ENCODE data around the gene PRRX1. TPM values are rescaled to one million over a fixed set of nuclear protein-coding genes. Genes with fewer than 3 reads are reported as not detected.

Gene PRRX1
- total RNA-seq (2016; rRNA removed; fragmentation: Illumina TruSeq; extraction: Trizol) = not detected in 2 replicates
- not detected in 2 replicates for total RNA-seq (2016; cell fraction: cytosol; rRNA removed; fragmentation: Illumina TruSeq; extraction: Trizol; ENCODE audit: low read depth)
- not detected in 2 replicates for total RNA-seq (2016; cell fraction: insoluble cytoplasmic fraction; rRNA removed; fragmentation: Illumina TruSeq; extraction: Trizol)
- total RNA-seq (2016; cell fraction: membrane; rRNA removed; fragmentation: Illumina TruSeq; extraction: Trizol) = not detected in 2 replicates
- total RNA-seq (2016; cell fraction: nucleus; rRNA removed; fragmentation: Illumina TruSeq; extraction: Trizol) = not detected in 2 replicates
- polyA plus RNA-seq (2011; rRNA removed) = not detected in 2 replicates
- polyA plus RNA-seq (2011; cell fraction: cytosol; rRNA removed) = not detected in 2 replicates
- not detected in 2 replicates for polyA plus RNA-seq (2011; cell fraction: nucleus; rRNA removed)
- not detected in 2 replicates for polyA plus RNA-seq (2012)
- polyA plus RNA-seq (2016; cell fraction: cytosol; fragmentation: Illumina TruSeq; extraction: Trizol; ENCODE audit: low read depth) = not detected in 2 replicates
- not detected in 2 replicates for polyA plus RNA-seq (2016; cell fraction: insoluble cytoplasmic fraction; fragmentation: Illumina TruSeq; extraction: Trizol; ENCODE audit: low read depth)
- polyA plus RNA-seq (2016; cell fraction: membrane; fragmentation: Illumina TruSeq; extraction: Trizol; ENCODE audit: low read depth) = not detected in 2 replicates
- not detected in 2 replicates for polyA plus RNA-seq (2016; cell fraction: nucleus; fragmentation: Illumina TruSeq; extraction: Trizol; ENCODE audit: insufficient read depth, low read depth)
- not detected in 2 replicates for polyA minus RNA-seq (2011; rRNA and poly(A)+ RNA removed; ENCODE audit: low replicate concordance)
- not detected in 2 replicates for polyA minus RNA-seq (2011; cell fraction: cytosol; rRNA and poly(A)+ RNA removed)
- polyA minus RNA-seq (2011; cell fraction: nucleus; rRNA and poly(A)+ RNA removed) = not detected in 2 replicates
- percentile 10 among the genes with signal in this experiment for Bru-seq, nascent RNA
- percentile 3 among the genes with signal in this experiment for BruChase-seq, experiment 1, labeled RNA remaining after a 6-hour chase
- BruChase-seq, experiment 2, labeled RNA remaining after a 2-hour chase = percentile 13 among the genes with signal in this experiment
- long read RNA-seq, experiment 1 = 0 reads
- long read RNA-seq, experiment 2 = 0 reads

- no TSS peak for BruUV-seq (replicated peaks)
- TF ChIP-seq SMAD1 (CRISPR knock-in tag; IDR thresholded peaks at IDR 0.05; ENCODE audit: borderline replicate concordance, low read depth) = no peak
- no peak for TF ChIP-seq IRF9 (CRISPR knock-in tag; IDR thresholded peaks at IDR 0.05; ENCODE audit: borderline replicate concordance)
- no peak for TF ChIP-seq ZMYM3 (CRISPR knock-in tag; IDR thresholded peaks at IDR 0.05)
- no peak for TF ChIP-seq SP4 (CRISPR knock-in tag; IDR thresholded peaks at IDR 0.05)
- TF ChIP-seq MBNL3 (CRISPR knock-in tag; conservative IDR thresholded peaks at IDR 0.05) = no peak
- no peak for TF ChIP-seq ZNF740 (CRISPR knock-in tag; IDR thresholded peaks at IDR 0.05)
- TF ChIP-seq ZNF572 (CRISPR knock-in tag; IDR thresholded peaks at IDR 0.05) = no peak
- no peak for TF ChIP-seq ZNF441 (CRISPR knock-in tag; IDR thresholded peaks at IDR 0.05; ENCODE audit: borderline replicate concordance)
- TF ChIP-seq NR3C1 (CRISPR knock-in tag; IDR thresholded peaks at IDR 0.05) = no peak
Measured at GRCh38 chr1:170664093-170664827, at the start of gene PRRX1. TSS of gene PRRX1 (plus strand) at chr1:170664131. CDS start at chr1:170664219, 88 bp downstream.

More at GRCh38 chr1:170664093-170664827, at the start of gene PRRX1:
- in situ Hi-C loops (cut with HindIII; ENCODE audit: extremely low pct_ligation_motif_present, low pct_unique_long_range_greater_than_20kb) (no loop called here), intact Hi-C loops (cut with micrococcal nuclease; ENCODE audit: unreplicated experiment) (no loop called here)
- no peak within 1 kb of the TSS for H2AFZ ChIP-seq (ENCODE audit: low read length)
- no peaks in the 10 kb centered on the region for H3K36me3 ChIP-seq (replicated peaks in 1 of 2; ENCODE audit: control insufficient read depth in 1 of 2, insufficient read depth in 2 of 2, low read length in 2 of 2)
- no peak within 1 kb of the TSS for H3K27ac ChIP-seq (ENCODE audit: extremely low read length, insufficient read depth, low read length)
- H3K4me3 ChIP-seq (replicated peaks in 1 of 3; ENCODE audit: insufficient read depth in 1 of 3, low read depth in 2 of 3, low read length in 3 of 3) = peak within 1 kb of the TSS in 1 of 3 experiments; percentile 37; a peak in 1 of 6 replicates
- no peaks in the 10 kb centered on the region for H4K20me1 ChIP-seq (ENCODE audit: insufficient read depth, low read length)
- no peak for FAIRE-seq
- H3K79me2 ChIP-seq (ENCODE audit: insufficient read depth, low read length) = no peaks in the 10 kb centered on the region
- H3K4me1 ChIP-seq (ENCODE audit: insufficient read depth, low read length) = no peaks in the 10 kb centered on the region
- DNase-seq (ENCODE audit: low spot score) = no peak
- H3K9me3 ChIP-seq (ENCODE audit: low read length) = no peaks in the 10 kb centered on the region
- POLR2A ChIA-PET = no interaction called here
- H3K9ac ChIP-seq (ENCODE audit: insufficient read depth, low read depth, low read length) = no peak within 1 kb of the TSS
- WGBS (ENCODE audit: low lambda C conversion rate) = 19% methylated on average over 31 of the region's 56 CpGs
- peak within 1 kb of the TSS; percentile 32 for H3K4me2 ChIP-seq (ENCODE audit: low read depth, low read length)
- CTCF ChIA-PET (ENCODE audit: low intra/inter-chr PET ratio, low total read pairs) = no interaction called here
- peaks cover 3 to 76% of the 10 kb centered on the region in 2 experiments; a peak in 4 of 5 replicates for H3K27me3 ChIP-seq (ENCODE audit: control insufficient read depth in 1 of 2, insufficient read depth in 2 of 2, low read length in 2 of 2)
- peak; percentile 64 for ATAC-seq

Data from HepG2 (cell line).